Measurements from ENCODE around the gene C12orf76.

- TF ChIP-seq, protein P1, sequence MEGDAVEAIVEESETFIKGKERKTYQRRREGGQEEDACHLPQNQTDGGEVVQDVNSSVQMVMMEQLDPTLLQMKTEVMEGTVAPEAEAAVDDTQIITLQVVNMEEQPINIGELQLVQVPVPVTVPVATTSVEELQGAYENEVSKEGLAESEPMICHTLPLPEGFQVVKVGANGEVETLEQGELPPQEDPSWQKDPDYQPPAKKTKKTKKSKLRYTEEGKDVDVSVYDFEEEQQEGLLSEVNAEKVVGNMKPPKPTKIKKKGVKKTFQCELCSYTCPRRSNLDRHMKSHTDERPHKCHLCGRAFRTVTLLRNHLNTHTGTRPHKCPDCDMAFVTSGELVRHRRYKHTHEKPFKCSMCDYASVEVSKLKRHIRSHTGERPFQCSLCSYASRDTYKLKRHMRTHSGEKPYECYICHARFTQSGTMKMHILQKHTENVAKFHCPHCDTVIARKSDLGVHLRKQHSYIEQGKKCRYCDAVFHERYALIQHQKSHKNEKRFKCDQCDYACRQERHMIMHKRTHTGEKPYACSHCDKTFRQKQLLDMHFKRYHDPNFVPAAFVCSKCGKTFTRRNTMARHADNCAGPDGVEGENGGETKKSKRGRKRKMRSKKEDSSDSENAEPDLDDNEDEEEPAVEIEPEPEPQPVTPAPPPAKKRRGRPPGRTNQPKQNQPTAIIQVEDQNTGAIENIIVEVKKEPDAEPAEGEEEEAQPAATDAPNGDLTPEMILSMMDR (IDR thresholded peaks at IDR 0.05), result no peak
- no peak for TF ChIP-seq EP300 (IDR thresholded peaks at IDR 0.05)
These were observed 42.2 kb upstream of the C12orf76 start for GRCh38 chr12:110090266-110091135.

All from sigmoid colon (tissue), 4 donors.